Psoas muscle (tissue), 8 donors: ENCODE measurements around the gene RASGEF1C. TPM values are rescaled to one million over a fixed set of nuclear protein-coding genes. Genes with fewer than 3 reads are reported as not detected.

Source experiments
- ATAC-seq, 4 donors: fragments of 200-7000 bp; cut with Tn5 transposase; one replicate each; pipeline ENCODE4 v1.9.1; 2020; ENCODE audit warnings: moderate library complexity in 3 of 4, mild to moderate bottlenecking in 2 of 4
- DNase-seq, 2 donors: peaks; one replicate each; pipeline ENCODE4 v3.0.0-alpha.2; 2020
- H3K27ac ChIP-seq: fragments of 200-600 bp; one replicate; pipeline ENCODE4 v1.8.0; 2022
- H3K27me3 ChIP-seq, 3 donors: fragments of 200-600 bp in 1 of 3; one replicate each; pipeline versions ENCODE4 v1.6.1 to v1.8.0; 2013 to 2022; ENCODE audit warnings: low read length in 2 of 3, mild to moderate bottlenecking in 2 of 3, moderate library complexity in 1 of 3; ENCODE audit not compliant: insufficient read depth in 3 of 3
- H3K36me3 ChIP-seq, 2 donors: fragments of 200-600 bp in 1 of 2; one replicate each; pipeline versions ENCODE4 v1.6.1 to v1.8.0; 2013 to 2022; ENCODE audit warnings: low read depth in 1 of 2, mild to moderate bottlenecking in 1 of 2, moderate library complexity in 1 of 2; ENCODE audit not compliant: insufficient read depth in 1 of 2
- H3K4me1 ChIP-seq: fragments of 200-600 bp; one replicate; pipeline ENCODE4 v1.8.0; 2022
- H3K4me3 ChIP-seq: fragments of 200-600 bp; one replicate; pipeline ENCODE4 v1.8.0; 2022; ENCODE audit warnings: mild to moderate bottlenecking
- H3K9me3 ChIP-seq: fragments of 200-600 bp; one replicate; pipeline ENCODE4 v1.8.0; 2022
- WGBS, 3 donors: extraction: QIAGEN DNeasy Blood & Tissue Kit; methylation state at CpG; one replicate each; pipeline versions ENCODE4 v1.1.6 to v1.1.7; 2013; 5-methylcytosine and 5-hydroxymethylcytosine counted together
- intact Hi-C, 2 donors: fragments of 100-400 bp; cut with DNase I; formaldehyde crosslinking; loops; one replicate each; pipeline versions ENCODE4 v1.11.0 to v1.14.2; 2022
- polyA plus RNA-seq, 3 donors: library from polyadenylated mRNA; stranded (reverse); fragments of 200-250 nt; gene quantifications; one replicate each; pipeline ENCODE4 v1.2.3, GENCODE V29; 2013
- total RNA-seq, 4 donors: library from RNA; stranded (reverse); fragmentation: NEBNext Ultra II Directional in 2 of 4; extraction: Animal tissue kit (Norgen Biotek cat#: 25700) in 2 of 4; gene quantifications; one replicate each; pipeline versions ENCODE4 v1.2.1 to v1.2.4, GENCODE V29; 2021 to 2023
- TF ChIP-seq, protein P1 (sequence below): fragments of 200-600 bp; IDR thresholded peaks from one replicate; pipeline ENCODE4 v1.8.0; 2022; ENCODE audit warnings: antibody characterized with exemption
- donor health status: healthy with polysubstance abuse.
- donor health status: DM: no; HTN: no; CAD: no; lungs with moderate emphysema.
- donor health status: Bipolar disorder and iron deficiency.
- donor health status: healthy.
- donor health status: DM: yes; HTN: yes; CAD: no.
- donor health status: DM: no; HTN: no; CAD: no.
- donor health status: DM: no; HTN: no; CAD: no.
- donor health status: DM: yes; HTN: yes; CAD: no.

Gene RASGEF1C
- total and polyA plus RNA-seq, 7 donors = 0.03 to 0.05 (median 0.04) TPM; not detected in 4

GRCh38 chr5:180072556-180072955 lies 136.5 kb downstream of the RASGEF1C start:
- DNase-seq = peak; percentile 22 to 55
- Histone ChIP-seq H3K27ac (peak overlapping the region; percentile 95), H3K4me3 (peak overlapping the region; percentile 93), H3K36me3 (no peaks in the 10 kb centered on the region), H3K4me1 (peaks cover 19% of the 10 kb centered on the region), H3K27me3 (no peaks in the 10 kb centered on the region), H3K9me3 (peaks cover 5% of the 10 kb centered on the region)
- no peak for ATAC-seq
- WGBS, 3 donors = 81 to 83% (median 82%) methylated on average over 25 of the region's 25 CpGs
- intact Hi-C loops = loop anchor here in 1 of 2 donors (5.0 to 10.0 kb wide), 2 partner anchors 165 to 518 kb away; partner anchors contain the start of genes RUFY1 and TBC1D9B
- TF ChIP-seq, protein P1, sequence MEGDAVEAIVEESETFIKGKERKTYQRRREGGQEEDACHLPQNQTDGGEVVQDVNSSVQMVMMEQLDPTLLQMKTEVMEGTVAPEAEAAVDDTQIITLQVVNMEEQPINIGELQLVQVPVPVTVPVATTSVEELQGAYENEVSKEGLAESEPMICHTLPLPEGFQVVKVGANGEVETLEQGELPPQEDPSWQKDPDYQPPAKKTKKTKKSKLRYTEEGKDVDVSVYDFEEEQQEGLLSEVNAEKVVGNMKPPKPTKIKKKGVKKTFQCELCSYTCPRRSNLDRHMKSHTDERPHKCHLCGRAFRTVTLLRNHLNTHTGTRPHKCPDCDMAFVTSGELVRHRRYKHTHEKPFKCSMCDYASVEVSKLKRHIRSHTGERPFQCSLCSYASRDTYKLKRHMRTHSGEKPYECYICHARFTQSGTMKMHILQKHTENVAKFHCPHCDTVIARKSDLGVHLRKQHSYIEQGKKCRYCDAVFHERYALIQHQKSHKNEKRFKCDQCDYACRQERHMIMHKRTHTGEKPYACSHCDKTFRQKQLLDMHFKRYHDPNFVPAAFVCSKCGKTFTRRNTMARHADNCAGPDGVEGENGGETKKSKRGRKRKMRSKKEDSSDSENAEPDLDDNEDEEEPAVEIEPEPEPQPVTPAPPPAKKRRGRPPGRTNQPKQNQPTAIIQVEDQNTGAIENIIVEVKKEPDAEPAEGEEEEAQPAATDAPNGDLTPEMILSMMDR = no peak

GRCh38 chr5:180072256-180072548 lies 136.8 kb downstream of the RASGEF1C start:
- Histone ChIP-seq H3K4me1 (peaks cover 19% of the 10 kb centered on the region), H3K4me3 (peak overlapping the region; percentile 93), H3K27ac (peak overlapping the region; percentile 95), H3K36me3 (no peaks in the 10 kb centered on the region), H3K9me3 (peaks cover 5% of the 10 kb centered on the region), H3K27me3 (no peaks in the 10 kb centered on the region)
- TF ChIP-seq, protein P1 = no peak
- WGBS, 3 donors = 9 to 19% (median 13%) methylated on average over 14 of the region's 14 CpGs
- DNase-seq = no peak
- intact Hi-C loops = loop anchor here in 1 of 2 donors (5.0 to 10.0 kb wide), 2 partner anchors 165 to 517 kb away; partner anchors contain the start of genes RUFY1 and TBC1D9B
- no peak for ATAC-seq

- peak; percentile 95 to 97 (median 96) for ATAC-seq
- no peaks in the 10 kb centered on the region for H3K27me3 ChIP-seq
- H3K9me3 ChIP-seq = peaks cover 5% of the 10 kb centered on the region
- peaks cover 19% of the 10 kb centered on the region for H3K4me1 ChIP-seq
- intact Hi-C loops = loop anchor here in 1 of 2 donors (5.0 to 10.0 kb wide), 2 partner anchors 164 to 517 kb away; partner anchors contain the start of genes RUFY1 and TBC1D9B
- peak; percentile 96 to 97 for DNase-seq
- H3K27ac ChIP-seq = peak within 1 kb of the TSS; percentile 95
- H3K36me3 ChIP-seq = no peaks in the 10 kb centered on the region
- TF ChIP-seq, protein P1 = no peak
- 0% methylated on average over 45 to 113 of the region's 113 CpGs for WGBS, 3 donors
- peak within 1 kb of the TSS; percentile 93 for H3K4me3 ChIP-seq
Observed at GRCh38 chr5:180071531-180072255, 137.3 kb downstream of the RASGEF1C start, which contains the start of gene RNF130. Gene RNF130 (minus strand): TSS chr5:180071759. CDS start chr5:180071702, 57 bp downstream.

GRCh38 chr5:180070756-180071530 lies 138.1 kb downstream of the RASGEF1C start:
- intact Hi-C loops = loop anchor here in 1 of 2 donors (5.0 to 10.0 kb wide), 2 partner anchors 164 to 516 kb away; partner anchors contain the start of genes RUFY1 and TBC1D9B
- no peaks in the 10 kb centered on the region for H3K36me3 ChIP-seq
- peak overlapping the region; percentile 93 for H3K4me3 ChIP-seq

More at GRCh38 chr5:180070756-180071530, 138.1 kb downstream of the RASGEF1C start:
- H3K4me1 ChIP-seq = peaks cover 19% of the 10 kb centered on the region
- ATAC-seq (peak; percentile 24 to 46 (median 36)), DNase-seq (no peak)
- H3K27me3 ChIP-seq = no peaks in the 10 kb centered on the region
- H3K9me3 ChIP-seq = peaks cover 5% of the 10 kb centered on the region
- TF ChIP-seq, protein P1 = no peak
- 1 to 2% (median 1%) methylated on average over 40 to 48 of the region's 48 CpGs for WGBS, 3 donors
- peak overlapping the region; percentile 95 for H3K27ac ChIP-seq
